ENCODE results near the gene NPIPB2. TPM values are rescaled to one million over a fixed set of nuclear protein-coding genes. Genes with fewer than 3 reads are reported as not detected.

The NPIPB2 gene
- total and polyA plus RNA-seq, 2 of the 13 experiments (the other 11 are each of a cell fraction or from before 2014, with no cell fraction given) = 1.8 to 4.1 TPM

DNA sequence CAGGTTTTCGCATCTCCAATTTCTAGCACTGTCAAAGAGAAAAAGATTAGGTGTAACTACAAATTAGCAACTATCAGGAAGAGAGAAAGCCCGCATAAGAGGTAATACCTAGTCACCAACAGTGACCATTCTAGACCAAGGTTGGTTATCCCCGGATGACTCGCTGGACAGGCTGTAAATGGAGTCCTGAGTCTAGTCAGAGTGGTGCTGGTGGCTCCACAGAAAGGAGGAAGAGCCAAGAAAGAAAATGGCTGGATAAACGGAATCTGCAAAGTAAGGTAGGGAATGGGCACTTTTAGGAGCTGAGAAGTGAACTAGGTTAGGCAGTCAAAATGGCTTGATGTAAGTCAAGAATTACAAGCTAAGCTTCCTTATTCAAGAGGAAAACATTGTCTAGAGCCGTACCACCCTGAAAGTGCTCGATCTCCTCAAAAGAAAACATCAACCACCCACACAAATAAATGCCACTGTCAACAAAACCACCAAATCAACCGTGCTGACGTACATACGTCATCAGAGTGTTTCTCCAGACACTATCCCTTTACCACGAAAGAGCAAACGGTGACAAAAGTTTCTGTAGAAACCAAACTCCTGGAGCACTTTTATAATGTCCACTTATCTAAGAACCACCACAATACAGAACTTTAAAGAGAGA lies 28.3 kb downstream of the NPIPB2 start (continued):
- TF ChIP-seq, protein P1, sequence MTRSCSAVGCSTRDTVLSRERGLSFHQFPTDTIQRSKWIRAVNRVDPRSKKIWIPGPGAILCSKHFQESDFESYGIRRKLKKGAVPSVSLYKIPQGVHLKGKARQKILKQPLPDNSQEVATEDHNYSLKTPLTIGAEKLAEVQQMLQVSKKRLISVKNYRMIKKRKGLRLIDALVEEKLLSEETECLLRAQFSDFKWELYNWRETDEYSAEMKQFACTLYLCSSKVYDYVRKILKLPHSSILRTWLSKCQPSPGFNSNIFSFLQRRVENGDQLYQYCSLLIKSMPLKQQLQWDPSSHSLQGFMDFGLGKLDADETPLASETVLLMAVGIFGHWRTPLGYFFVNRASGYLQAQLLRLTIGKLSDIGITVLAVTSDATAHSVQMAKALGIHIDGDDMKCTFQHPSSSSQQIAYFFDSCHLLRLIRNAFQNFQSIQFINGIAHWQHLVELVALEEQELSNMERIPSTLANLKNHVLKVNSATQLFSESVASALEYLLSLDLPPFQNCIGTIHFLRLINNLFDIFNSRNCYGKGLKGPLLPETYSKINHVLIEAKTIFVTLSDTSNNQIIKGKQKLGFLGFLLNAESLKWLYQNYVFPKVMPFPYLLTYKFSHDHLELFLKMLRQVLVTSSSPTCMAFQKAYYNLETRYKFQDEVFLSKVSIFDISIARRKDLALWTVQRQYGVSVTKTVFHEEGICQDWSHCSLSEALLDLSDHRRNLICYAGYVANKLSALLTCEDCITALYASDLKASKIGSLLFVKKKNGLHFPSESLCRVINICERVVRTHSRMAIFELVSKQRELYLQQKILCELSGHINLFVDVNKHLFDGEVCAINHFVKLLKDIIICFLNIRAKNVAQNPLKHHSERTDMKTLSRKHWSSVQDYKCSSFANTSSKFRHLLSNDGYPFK (CRISPR knock-in tag; IDR thresholded peaks at IDR 0.05; ENCODE audit: borderline replicate concordance) = no peak
- no peak for TF ChIP-seq ZNF484 (CRISPR knock-in tag; IDR thresholded peaks at IDR 0.05; ENCODE audit: borderline replicate concordance, low read depth)
- TF ChIP-seq, protein P2, sequence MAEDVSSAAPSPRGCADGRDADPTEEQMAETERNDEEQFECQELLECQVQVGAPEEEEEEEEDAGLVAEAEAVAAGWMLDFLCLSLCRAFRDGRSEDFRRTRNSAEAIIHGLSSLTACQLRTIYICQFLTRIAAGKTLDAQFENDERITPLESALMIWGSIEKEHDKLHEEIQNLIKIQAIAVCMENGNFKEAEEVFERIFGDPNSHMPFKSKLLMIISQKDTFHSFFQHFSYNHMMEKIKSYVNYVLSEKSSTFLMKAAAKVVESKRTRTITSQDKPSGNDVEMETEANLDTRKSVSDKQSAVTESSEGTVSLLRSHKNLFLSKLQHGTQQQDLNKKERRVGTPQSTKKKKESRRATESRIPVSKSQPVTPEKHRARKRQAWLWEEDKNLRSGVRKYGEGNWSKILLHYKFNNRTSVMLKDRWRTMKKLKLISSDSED (CRISPR knock-in tag; IDR thresholded peaks at IDR 0.05) = no peak
- TF ChIP-seq ZNF143 (CRISPR knock-in tag; IDR thresholded peaks at IDR 0.05) = no peak
- TF ChIP-seq RARA (CRISPR knock-in tag; IDR thresholded peaks at IDR 0.05) = 0 out of 2 replicates have a peak, but pooled peaks have one; percentile 3
- TF ChIP-seq ZNF678 (CRISPR knock-in tag; IDR thresholded peaks at IDR 0.05) = 0 out of 2 replicates have a peak, but pooled peaks have one; percentile 30
- TF ChIP-seq NFKBIZ (CRISPR knock-in tag; IDR thresholded peaks at IDR 0.05) = no peak
- no peak for TF ChIP-seq MIER3 (CRISPR knock-in tag; IDR thresholded peaks at IDR 0.05; ENCODE audit: borderline replicate concordance)
- TF ChIP-seq ZNF792 (CRISPR knock-in tag; IDR thresholded peaks at IDR 0.05) = 0 out of 2 replicates have a peak, but pooled peaks have one; percentile 13
- no peak for TF ChIP-seq ZFP37 (CRISPR knock-in tag; IDR thresholded peaks at IDR 0.05; ENCODE audit: borderline replicate concordance)
- TF ChIP-seq, protein P3, sequence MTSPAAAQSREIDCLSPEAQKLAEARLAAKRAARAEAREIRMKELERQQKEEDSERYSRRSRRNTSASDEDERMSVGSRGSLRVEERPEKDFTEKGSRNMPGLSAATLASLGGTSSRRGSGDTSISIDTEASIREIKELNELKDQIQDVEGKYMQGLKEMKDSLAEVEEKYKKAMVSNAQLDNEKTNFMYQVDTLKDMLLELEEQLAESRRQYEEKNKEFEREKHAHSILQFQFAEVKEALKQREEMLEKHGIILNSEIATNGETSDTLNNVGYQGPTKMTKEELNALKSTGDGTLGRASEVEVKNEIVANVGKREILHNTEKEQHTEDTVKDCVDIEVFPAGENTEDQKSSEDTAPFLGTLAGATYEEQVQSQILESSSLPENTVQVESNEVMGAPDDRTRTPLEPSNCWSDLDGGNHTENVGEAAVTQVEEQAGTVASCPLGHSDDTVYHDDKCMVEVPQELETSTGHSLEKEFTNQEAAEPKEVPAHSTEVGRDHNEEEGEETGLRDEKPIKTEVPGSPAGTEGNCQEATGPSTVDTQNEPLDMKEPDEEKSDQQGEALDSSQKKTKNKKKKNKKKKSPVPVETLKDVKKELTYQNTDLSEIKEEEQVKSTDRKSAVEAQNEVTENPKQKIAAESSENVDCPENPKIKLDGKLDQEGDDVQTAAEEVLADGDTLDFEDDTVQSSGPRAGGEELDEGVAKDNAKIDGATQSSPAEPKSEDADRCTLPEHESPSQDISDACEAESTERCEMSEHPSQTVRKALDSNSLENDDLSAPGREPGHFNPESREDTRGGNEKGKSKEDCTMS (CRISPR knock-in tag; conservative IDR thresholded peaks at IDR 0.05) = no peak
